NCI-H146 (cell line): ENCODE data around the gene GPHA2.
A peak's percentile ranks its signal among the peaks of the same experiment; 100 is the strongest.

Source experiments
- DNase-seq: peaks from one replicate; lab custom pipeline; 2025; lab: John Stamatoyannopoulos, UW

The GPHA2 gene

DNA sequence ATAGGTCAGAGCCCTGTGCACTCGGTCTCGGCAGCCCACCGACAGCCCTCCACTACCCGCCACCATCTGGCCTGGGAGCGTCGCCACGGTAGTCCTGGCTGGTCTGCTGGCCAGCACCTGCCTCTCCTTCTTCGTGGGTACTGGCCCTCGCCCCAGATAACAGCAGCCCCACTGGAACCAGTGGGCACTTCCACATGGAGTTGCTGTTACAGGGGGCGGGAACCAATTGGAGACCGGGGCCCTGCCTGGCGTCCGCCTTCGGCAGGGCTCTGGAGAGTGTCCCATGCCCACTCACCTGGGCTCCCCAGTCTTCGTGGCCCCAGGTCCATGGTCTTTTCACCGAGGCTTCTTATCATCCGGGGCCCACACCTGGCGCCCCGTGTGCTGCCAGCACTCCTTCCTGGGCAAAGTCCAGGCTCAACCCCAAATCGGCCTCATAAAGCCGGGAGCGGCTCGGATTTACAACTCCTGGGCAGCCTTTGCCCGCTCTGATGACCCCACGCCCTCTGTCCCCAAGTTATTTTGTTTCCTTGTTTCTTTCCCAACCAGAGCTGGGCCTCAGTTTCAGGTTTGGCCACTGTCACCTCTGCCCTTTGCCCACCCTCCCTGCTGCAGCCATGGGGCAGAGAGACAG is 44.4 kb downstream of the GPHA2 start:
- DNase-seq, result no peak

- no peak for DNase-seq
These were observed 45.2 kb downstream of the GPHA2 start for GRCh38 chr11:64890522-64890939.

DNA sequence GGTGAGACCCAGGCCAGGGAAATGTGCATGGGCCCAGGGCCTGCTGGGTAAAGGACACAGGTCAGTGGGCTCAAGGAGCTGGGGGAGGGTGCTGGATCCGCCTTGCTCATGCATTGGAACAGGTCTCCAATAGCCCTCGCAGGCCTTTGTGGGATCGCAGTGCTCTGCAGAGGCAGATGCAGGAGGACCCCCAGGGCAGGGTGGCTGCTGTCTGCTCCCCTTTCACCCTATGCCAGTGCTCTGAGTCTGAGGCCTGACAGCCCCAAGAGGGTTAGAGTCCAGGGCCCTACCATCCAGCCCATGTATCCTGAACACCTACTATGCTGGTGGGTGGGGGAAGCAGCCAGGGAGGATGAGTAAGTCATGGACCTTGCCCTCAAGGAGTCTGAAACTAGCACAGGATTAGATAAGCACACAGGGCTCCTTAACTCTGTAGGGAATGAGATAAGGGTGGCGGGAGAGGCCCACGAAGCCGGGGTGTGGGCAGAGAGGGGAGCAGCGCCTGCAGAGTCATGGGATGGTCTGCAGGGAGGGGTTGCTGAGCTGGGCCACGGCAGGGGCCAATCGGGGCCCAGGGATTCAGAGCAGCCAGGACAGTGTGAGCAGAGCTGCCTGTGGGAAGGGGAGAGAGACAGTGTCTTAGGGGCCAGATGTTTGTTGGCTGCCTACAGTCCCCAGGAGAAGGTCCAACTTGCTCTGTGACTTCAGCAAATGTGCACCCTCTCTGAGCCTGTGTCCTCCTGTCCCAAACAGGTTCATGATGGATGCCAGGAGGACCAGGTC is 46.8 kb downstream of the GPHA2 start:
- DNase-seq, result no peak

- DNase-seq, result no peak
These were observed 47.3 kb downstream of the GPHA2 start for GRCh38 chr11:64888406-64888728.

GRCh38 chr11:64887757-64888405 is 47.8 kb downstream of the GPHA2 start:
- peak; percentile 73 for DNase-seq

- peak; percentile 26 for DNase-seq
These were observed 48.4 kb downstream of the GPHA2 start for GRCh38 chr11:64887234-64887756.

- DNase-seq, result no peak
These were observed 50.1 kb downstream of the GPHA2 start for GRCh38 chr11:64885367-64886286.
